ENCODE data around the gene PFDN6. TPM values are rescaled to one million over a fixed set of nuclear protein-coding genes. Genes with fewer than 3 reads are reported as not detected.

Gene PFDN6
- total and polyA plus RNA-seq, 9 of the 15 experiments (the other 6 are each of a cell fraction or from before 2014, with no cell fraction given) = 6.8 to 475 (median 216) TPM

DNA sequence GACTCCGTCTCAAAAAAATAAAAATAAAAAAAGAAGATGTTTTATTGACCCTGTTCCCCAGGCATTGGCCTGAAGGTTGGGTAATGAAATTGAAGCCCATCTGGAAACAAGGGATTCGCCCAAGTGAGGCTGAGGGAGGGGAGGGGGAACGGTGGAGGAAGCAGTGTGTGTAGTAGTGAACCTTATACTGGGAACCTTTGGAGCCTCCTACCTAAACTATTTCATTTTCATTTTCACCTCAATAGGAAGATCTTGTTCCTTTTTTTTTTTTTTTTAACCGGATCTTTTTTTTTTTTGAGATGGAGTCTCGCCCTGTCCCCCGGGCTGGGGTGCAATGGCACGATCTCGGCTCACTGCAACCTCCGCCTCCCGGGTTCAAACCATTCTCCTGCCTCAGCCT is 41.3 kb downstream of the PFDN6 start:
- ChIA-PET CTCF (ENCODE audit: low intra/inter-chr PET ratio) (no interaction called here), POLR2A (no interaction called here)
- WGBS (ENCODE audit: insufficient coverage, low coverage, missing lambda C conversion rate) = 71% methylated on average over 6 of the region's 10 CpGs
- Histone ChIP-seq H3K36me3 (ENCODE audit: control insufficient read depth, insufficient read depth, low read length) (no peaks in the 10 kb centered on the region), H3K9me3 (replicated peaks; ENCODE audit: control insufficient read depth, insufficient read depth, low read depth, low read length) (no peaks in the 10 kb centered on the region), H3K79me2 (ENCODE audit: control insufficient read depth, insufficient read depth, low read length) (no peaks in the 10 kb centered on the region), H3K4me2 (ENCODE audit: insufficient read depth, low read length) (no peak overlapping the region), H4K20me1 (replicated peaks; ENCODE audit: control insufficient read depth, insufficient read depth, low read length) (no peaks in the 10 kb centered on the region), H3K27ac (ENCODE audit: extremely low read depth, low read depth, low read length) (no peak overlapping the region), H3K9ac (ENCODE audit: insufficient read depth in 1 of 2, low read depth in 2 of 2, low read length in 2 of 2) (no peak overlapping the region), H3K4me1 (replicated peaks in 1 of 2; ENCODE audit: control insufficient read depth in 2 of 2, insufficient read depth in 2 of 2, low read length in 2 of 2) (no peaks in the 10 kb centered on the region; a peak in 2 of 5 replicates), H2AFZ (ENCODE audit: low read depth, low read length) (no peak overlapping the region), H3K27me3 (ENCODE audit: control insufficient read depth in 2 of 2, insufficient read depth in 2 of 2, low read length in 2 of 2) (no peaks in the 10 kb centered on the region), H3K4me3 (no peak overlapping the region), H3K9me1 (ENCODE audit: control insufficient read depth, insufficient read depth, low read length) (no peaks in the 10 kb centered on the region)
- in situ Hi-C loops (cut with MboI) (no loop called here), intact Hi-C loops (cut with micrococcal nuclease) (no loop called here)
- ATAC-seq = no peak
- no peak for FAIRE-seq
- BruUV-seq (replicated peaks) = no TSS peak
- DNase-seq (ENCODE audit: extremely low read depth in 1 of 4, low spot score in 3 of 4) = no peak
- TF ChIP-seq, protein P1, sequence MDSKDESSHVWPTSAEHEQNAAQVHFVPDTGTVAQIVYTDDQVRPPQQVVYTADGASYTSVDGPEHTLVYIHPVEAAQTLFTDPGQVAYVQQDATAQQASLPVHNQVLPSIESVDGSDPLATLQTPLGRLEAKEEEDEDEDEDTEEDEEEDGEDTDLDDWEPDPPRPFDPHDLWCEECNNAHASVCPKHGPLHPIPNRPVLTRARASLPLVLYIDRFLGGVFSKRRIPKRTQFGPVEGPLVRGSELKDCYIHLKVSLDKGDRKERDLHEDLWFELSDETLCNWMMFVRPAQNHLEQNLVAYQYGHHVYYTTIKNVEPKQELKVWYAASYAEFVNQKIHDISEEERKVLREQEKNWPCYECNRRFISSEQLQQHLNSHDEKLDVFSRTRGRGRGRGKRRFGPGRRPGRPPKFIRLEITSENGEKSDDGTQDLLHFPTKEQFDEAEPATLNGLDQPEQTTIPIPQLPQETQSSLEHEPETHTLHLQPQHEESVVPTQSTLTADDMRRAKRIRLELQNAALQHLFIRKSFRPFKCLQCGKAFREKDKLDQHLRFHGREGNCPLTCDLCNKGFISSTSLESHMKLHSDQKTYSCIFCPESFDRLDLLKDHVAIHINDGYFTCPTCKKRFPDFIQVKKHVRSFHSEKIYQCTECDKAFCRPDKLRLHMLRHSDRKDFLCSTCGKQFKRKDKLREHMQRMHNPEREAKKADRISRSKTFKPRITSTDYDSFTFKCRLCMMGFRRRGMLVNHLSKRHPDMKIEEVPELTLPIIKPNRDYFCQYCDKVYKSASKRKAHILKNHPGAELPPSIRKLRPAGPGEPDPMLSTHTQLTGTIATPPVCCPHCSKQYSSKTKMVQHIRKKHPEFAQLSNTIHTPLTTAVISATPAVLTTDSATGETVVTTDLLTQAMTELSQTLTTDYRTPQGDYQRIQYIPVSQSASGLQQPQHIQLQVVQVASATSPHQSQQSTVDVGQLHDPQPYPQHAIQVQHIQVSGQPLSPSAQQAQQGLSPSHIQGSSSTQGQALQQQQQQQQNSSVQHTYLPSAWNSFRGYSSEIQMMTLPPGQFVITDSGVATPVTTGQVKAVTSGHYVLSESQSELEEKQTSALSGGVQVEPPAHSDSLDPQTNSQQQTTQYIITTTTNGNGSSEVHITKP (IDR thresholded peaks at IDR 0.05; ENCODE audit: partially characterized antibody) = peak; percentile 95
- no peak for TF ChIP-seq DNMT1 (IDR thresholded peaks at IDR 0.05)

Data from K562 (cell line).